ES-I3 (cell line): ENCODE results near the gene LPIN1.
"Not testable (repeated sequence)": the region's sequence is repeated elsewhere in the genome, so short reads cannot be mapped to it uniquely, and the experiment has no call there.

ENCODE experiments used
- H3K36me3 ChIP-seq: 2 replicates; pipeline ENCODE4 v1.6.1; 2013; ENCODE audit warnings: mild to moderate bottlenecking, low read length, control low read depth, moderate library complexity; ENCODE audit not compliant: insufficient read depth
- H3K4me1 ChIP-seq: 2 replicates; pipeline ENCODE4 v1.6.1; 2013; ENCODE audit warnings: mild to moderate bottlenecking, control low read depth, low read length; ENCODE audit not compliant: insufficient read depth
- H3K9ac ChIP-seq: 2 replicates; pipeline ENCODE4 v1.6.1; 2013; ENCODE audit warnings: low read depth, mild to moderate bottlenecking, low read length, moderate library complexity
- H3K9me3 ChIP-seq: 2 replicates; pipeline ENCODE4 v1.6.1; 2013; ENCODE audit warnings: mild to moderate bottlenecking, low read length, moderate library complexity; ENCODE audit not compliant: control insufficient read depth, insufficient read depth

LPIN1 gene

GRCh38 chr2:11837875-11838734 is 91.7 kb downstream of the LPIN1 start:
- no peaks in the 10 kb centered on the region for H3K36me3 ChIP-seq
- H3K4me1 ChIP-seq, result no peaks in the 10 kb centered on the region; the same call in 1 of the 2 replicates
- H3K9me3 ChIP-seq, result no peaks in the 10 kb centered on the region
- H3K9ac ChIP-seq, result no peak overlapping the region

- no peaks in the 10 kb centered on the region for H3K36me3 ChIP-seq
- no peaks in the 10 kb centered on the region for H3K9me3 ChIP-seq
- H3K4me1 ChIP-seq, result no peaks in the 10 kb centered on the region; the same call in 1 of the 2 replicates
- no peak overlapping the region for H3K9ac ChIP-seq
Measured at GRCh38 chr2:11839916-11840315, 93.5 kb downstream of the LPIN1 start.

- Histone ChIP-seq H3K4me1 (no peaks in the 10 kb centered on the region; the same call in 1 of the 2 replicates), H3K36me3 (no peaks in the 10 kb centered on the region), H3K9me3 (peaks cover 3% of the 10 kb centered on the region; the same call in 1 of the 2 replicates), H3K9ac (no peak overlapping the region)
Measured at GRCh38 chr2:11842336-11842735, 95.9 kb downstream of the LPIN1 start.

GRCh38 chr2:11844798-11845197 is 98.4 kb downstream of the LPIN1 start:
- H3K4me1 ChIP-seq, H3K36me3 ChIP-seq, H3K9ac ChIP-seq: not testable (repeated sequence)
- peaks cover 13% of the 10 kb centered on the region for H3K9me3 ChIP-seq

- not testable (repeated sequence) for H3K4me1 ChIP-seq, H3K36me3 ChIP-seq, H3K9ac ChIP-seq
- H3K9me3 ChIP-seq, result peaks cover 13% of the 10 kb centered on the region
Measured at GRCh38 chr2:11847935-11848334, 101.5 kb downstream of the LPIN1 start.

GRCh38 chr2:11850082-11850481 is 103.7 kb downstream of the LPIN1 start:
- Histone ChIP-seq H3K4me1 (no peaks in the 10 kb centered on the region), H3K9me3 (peaks cover 13% of the 10 kb centered on the region), H3K9ac (no peak overlapping the region), H3K36me3 (no peaks in the 10 kb centered on the region)

- no peaks in the 10 kb centered on the region for H3K4me1 ChIP-seq
- H3K9me3 ChIP-seq, result peaks cover 8% of the 10 kb centered on the region; the same call in 1 of the 2 replicates
- no peaks in the 10 kb centered on the region for H3K36me3 ChIP-seq
- H3K9ac ChIP-seq, result no peak overlapping the region
Measured at GRCh38 chr2:11852526-11853196, 106.2 kb downstream of the LPIN1 start.

- Histone ChIP-seq H3K9me3 (peaks cover 5% of the 10 kb centered on the region; the same call in 1 of the 2 replicates), H3K4me1 (no peaks in the 10 kb centered on the region), H3K9ac (no peak overlapping the region), H3K36me3 (no peaks in the 10 kb centered on the region)
Measured at GRCh38 chr2:11853197-11853588, 106.8 kb downstream of the LPIN1 start.

- Histone ChIP-seq H3K36me3 (no peaks in the 10 kb centered on the region), H3K9ac (no peak overlapping the region), H3K4me1 (no peaks in the 10 kb centered on the region), H3K9me3 (peaks cover 7% of the 10 kb centered on the region)
Measured at GRCh38 chr2:11855064-11855760, 108.8 kb downstream of the LPIN1 start.

- Histone ChIP-seq H3K9ac (no peak overlapping the region), H3K36me3 (no peaks in the 10 kb centered on the region), H3K4me1 (no peaks in the 10 kb centered on the region), H3K9me3 (peaks cover 12% of the 10 kb centered on the region)
Measured at GRCh38 chr2:11856095-11856494, 109.7 kb downstream of the LPIN1 start.

- Histone ChIP-seq H3K36me3 (no peaks in the 10 kb centered on the region), H3K9me3 (peaks cover 12% of the 10 kb centered on the region), H3K9ac (no peak overlapping the region), H3K4me1 (peaks cover 3% of the 10 kb centered on the region; the same call in 1 of the 2 replicates)
Measured at GRCh38 chr2:11858883-11859282, 112.5 kb downstream of the LPIN1 start.

- not testable (repeated sequence) for H3K4me1 ChIP-seq, H3K9ac ChIP-seq, H3K36me3 ChIP-seq
- peaks cover 12% of the 10 kb centered on the region for H3K9me3 ChIP-seq
Measured at GRCh38 chr2:11859975-11860374, 113.5 kb downstream of the LPIN1 start.

GRCh38 chr2:11861044-11861443 is 114.6 kb downstream of the LPIN1 start:
- peaks cover 12% of the 10 kb centered on the region for H3K9me3 ChIP-seq
- no peak overlapping the region for H3K9ac ChIP-seq
- H3K4me1 ChIP-seq, result peaks cover 6% of the 10 kb centered on the region; the same call in 1 of the 2 replicates
- H3K36me3 ChIP-seq, result no peaks in the 10 kb centered on the region

- Histone ChIP-seq H3K9me3 (peaks cover 12% of the 10 kb centered on the region), H3K36me3 (no peaks in the 10 kb centered on the region), H3K9ac (no peak overlapping the region), H3K4me1 (peaks cover 6% of the 10 kb centered on the region; the same call in 1 of the 2 replicates)
Measured at GRCh38 chr2:11862049-11862448, 115.6 kb downstream of the LPIN1 start.
